ENCODE measurements around the gene SNX25. TPM values are rescaled to one million over a fixed set of nuclear protein-coding genes. Genes with fewer than 3 reads are reported as not detected.

SNX25 gene
- total RNA-seq, 4 donors from 2014 or later: 11.3 to 17.3 (median 13.4) TPM

DNA sequence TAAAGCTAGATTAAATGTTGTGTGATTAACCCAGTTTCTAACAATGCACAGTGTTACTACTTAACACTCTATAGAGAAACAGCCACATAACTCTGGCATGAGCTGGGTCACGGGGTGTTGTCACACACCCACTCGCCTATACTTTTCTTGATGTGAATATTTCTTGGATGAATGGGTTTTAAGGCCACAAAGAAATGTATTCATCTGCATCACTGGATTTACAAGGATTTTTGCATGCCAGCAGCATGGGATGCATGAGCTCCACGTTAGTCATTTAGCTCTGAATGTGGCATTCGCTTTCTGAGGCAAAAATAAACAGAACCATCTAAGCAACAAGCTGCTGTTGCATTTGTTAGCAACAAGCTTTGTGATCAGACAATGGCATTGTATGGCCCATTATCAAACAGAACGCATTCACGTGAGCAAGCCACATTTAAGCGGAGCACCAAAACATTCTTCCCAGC lies 96.6 kb downstream of the SNX25 start:
- no peak overlapping the region for H3K4me3 ChIP-seq
- H3K4me1 ChIP-seq: no peaks in the 10 kb centered on the region
- TF ChIP-seq, protein P1, sequence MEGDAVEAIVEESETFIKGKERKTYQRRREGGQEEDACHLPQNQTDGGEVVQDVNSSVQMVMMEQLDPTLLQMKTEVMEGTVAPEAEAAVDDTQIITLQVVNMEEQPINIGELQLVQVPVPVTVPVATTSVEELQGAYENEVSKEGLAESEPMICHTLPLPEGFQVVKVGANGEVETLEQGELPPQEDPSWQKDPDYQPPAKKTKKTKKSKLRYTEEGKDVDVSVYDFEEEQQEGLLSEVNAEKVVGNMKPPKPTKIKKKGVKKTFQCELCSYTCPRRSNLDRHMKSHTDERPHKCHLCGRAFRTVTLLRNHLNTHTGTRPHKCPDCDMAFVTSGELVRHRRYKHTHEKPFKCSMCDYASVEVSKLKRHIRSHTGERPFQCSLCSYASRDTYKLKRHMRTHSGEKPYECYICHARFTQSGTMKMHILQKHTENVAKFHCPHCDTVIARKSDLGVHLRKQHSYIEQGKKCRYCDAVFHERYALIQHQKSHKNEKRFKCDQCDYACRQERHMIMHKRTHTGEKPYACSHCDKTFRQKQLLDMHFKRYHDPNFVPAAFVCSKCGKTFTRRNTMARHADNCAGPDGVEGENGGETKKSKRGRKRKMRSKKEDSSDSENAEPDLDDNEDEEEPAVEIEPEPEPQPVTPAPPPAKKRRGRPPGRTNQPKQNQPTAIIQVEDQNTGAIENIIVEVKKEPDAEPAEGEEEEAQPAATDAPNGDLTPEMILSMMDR (IDR thresholded peaks at IDR 0.05 in 4 of 5, conservative IDR thresholded peaks at IDR 0.05 in 1 of 5): no peak
- intact Hi-C loops (cut with DNase I; ENCODE audit: low total_unique reads) (loop anchor here (10.0 kb wide), 1 partner anchor 91 kb away; no protein-coding TSS in a partner anchor), in situ Hi-C loops (cut with MboI; ENCODE audit: low sequenced_read_pairs in 4 of 4) (no loop called here)
- no peak overlapping the region for H3K27ac ChIP-seq
- H3K27me3 ChIP-seq: no peaks in the 10 kb centered on the region
- no peaks in the 10 kb centered on the region for H3K9me3 ChIP-seq
- H3K36me3 ChIP-seq: peaks cover 0 to 9% of the 10 kb centered on the region in 2 donors
- DNase-seq (no peak), ATAC-seq (no peak)

DNA sequence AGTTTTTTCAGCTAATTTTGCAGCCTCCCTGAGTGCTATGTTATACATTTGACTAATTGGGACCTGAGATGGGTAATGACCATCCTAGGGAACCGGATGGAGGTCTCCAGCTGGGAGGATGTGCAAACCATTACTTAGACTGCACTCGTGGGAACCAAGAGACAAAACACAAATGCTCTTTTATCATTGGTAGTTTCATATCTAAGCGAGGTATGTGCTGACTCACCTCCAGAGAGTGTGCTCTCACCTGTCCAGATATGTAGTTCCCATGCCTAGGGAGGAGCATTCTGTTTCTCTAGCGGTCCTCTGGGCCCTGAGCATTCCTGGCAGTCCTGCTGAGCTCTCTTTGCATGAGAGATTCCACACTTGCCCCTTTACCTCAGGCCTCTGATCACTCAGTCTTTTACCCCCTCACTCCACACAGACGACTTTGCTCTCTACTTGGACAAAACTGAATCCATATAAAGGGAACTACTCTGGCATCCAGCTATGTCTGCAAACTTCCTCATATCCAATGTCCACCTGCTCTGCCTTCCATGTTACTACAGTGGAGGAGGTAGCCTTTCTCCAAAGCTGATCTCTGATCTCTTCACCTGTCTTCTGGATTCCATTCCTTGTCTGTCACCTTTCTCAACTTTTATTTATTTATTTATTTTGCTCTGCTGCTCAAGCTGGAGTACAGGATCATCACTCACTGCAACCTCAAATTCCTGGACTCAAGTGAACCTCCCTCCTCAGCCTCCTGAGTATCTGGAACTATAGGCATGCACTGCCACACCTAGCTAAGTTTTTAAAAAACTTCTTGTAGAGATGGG lies 97.9 kb downstream of the SNX25 start:
- no peak overlapping the region for H3K27ac ChIP-seq
- no peaks in the 10 kb centered on the region for H3K4me1 ChIP-seq
- TF ChIP-seq, protein P1 (IDR thresholded peaks at IDR 0.05 in 4 of 5, conservative IDR thresholded peaks at IDR 0.05 in 1 of 5): no peak
- TF ChIP-seq POLR2A (IDR thresholded peaks at IDR 0.05): no peak
- in situ Hi-C loops (cut with MboI; ENCODE audit: low sequenced_read_pairs in 4 of 4): no loop called here
- peaks cover 0 to 20% of the 10 kb centered on the region in 2 donors for H3K36me3 ChIP-seq
- no peak for ATAC-seq
- no peak overlapping the region for H3K4me3 ChIP-seq
- intact Hi-C loops (cut with DNase I; ENCODE audit: low total_unique reads): loop anchor here (10.0 kb wide), 1 partner anchor 93 kb away; no protein-coding TSS in a partner anchor
- H3K27me3 ChIP-seq: no peaks in the 10 kb centered on the region
- no peak for DNase-seq
- no peaks in the 10 kb centered on the region for H3K9me3 ChIP-seq

DNA sequence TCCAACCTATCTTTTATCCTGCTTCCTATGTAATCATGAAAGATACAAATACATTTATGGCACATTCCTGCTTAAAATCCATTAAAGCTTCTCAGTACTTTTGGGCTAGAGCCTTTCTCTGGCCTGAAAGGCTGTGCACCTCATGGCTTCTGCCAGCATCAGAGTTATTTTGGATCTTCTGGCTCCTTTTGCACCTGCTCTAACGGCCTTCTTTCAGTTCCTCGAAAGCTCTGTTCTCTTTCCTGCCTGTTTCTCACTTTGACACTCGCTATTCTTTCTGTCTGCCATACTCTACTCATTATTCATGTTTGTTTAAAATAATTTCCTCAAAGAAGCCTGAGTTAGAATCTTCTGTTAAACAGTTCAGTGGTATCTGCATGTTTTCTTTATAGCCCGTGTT lies 100.4 kb downstream of the SNX25 start:
- TF ChIP-seq, protein P1 (IDR thresholded peaks at IDR 0.05 in 4 of 5, conservative IDR thresholded peaks at IDR 0.05 in 1 of 5): no peak
- no peak for TF ChIP-seq POLR2A (IDR thresholded peaks at IDR 0.05)
- H3K36me3 ChIP-seq: peaks cover 0 to 28% of the 10 kb centered on the region in 2 donors
- DNase-seq (no peak), ATAC-seq (no peak)
- H3K27me3 ChIP-seq: no peaks in the 10 kb centered on the region
- in situ Hi-C loops (cut with MboI; ENCODE audit: low sequenced_read_pairs in 4 of 4): no loop called here
- H3K9me3 ChIP-seq: no peaks in the 10 kb centered on the region
- H3K27ac ChIP-seq: no peak overlapping the region
- intact Hi-C loops (cut with DNase I; ENCODE audit: low total_unique reads): loop anchor here (10.0 kb wide), 1 partner anchor 95 kb away; no protein-coding TSS in a partner anchor
- H3K4me3 ChIP-seq: no peak overlapping the region
- H3K4me1 ChIP-seq: no peaks in the 10 kb centered on the region

DNA sequence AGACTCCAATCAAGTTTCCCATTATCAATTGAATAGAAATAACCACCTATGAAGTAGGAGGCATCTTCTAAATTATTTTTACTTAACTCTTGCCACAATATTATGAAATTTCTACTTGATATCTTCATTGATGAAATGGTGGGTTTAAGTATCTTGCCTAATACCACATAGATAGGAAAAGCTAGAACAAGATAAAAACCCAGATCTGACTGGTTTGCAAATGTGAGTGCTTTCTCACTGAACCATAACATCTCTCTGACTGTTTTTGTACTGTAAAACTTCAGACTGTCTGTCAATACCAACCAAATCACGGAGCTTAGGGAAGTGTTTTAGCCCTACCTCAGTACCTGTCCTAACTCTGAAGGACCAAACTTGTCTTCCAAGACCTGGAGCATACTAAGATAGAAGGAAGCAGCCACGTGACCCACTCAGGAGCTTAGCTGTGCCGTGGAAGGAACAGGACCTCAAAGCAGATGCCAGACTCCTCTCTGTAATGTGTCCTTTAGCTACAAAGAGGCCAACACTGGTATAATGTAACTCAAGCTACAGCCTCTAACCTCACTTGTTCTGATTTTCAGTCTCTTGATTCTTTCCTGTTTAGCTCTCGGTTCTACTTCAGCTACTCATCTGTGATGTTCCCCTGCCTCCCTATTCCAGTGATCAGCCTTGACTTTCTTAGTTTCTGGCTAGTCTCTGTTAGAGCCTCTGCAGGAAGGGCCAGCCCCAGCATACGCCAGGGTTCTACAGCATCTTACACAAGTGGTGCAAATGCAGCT lies 101.9 kb downstream of the SNX25 start:
- ATAC-seq: no peak
- no peaks in the 10 kb centered on the region for H3K4me1 ChIP-seq
- H3K27me3 ChIP-seq: no peaks in the 10 kb centered on the region
- intact Hi-C loops (cut with DNase I; ENCODE audit: low total_unique reads): no loop called here
- DNase-seq: no peak
- H3K4me3 ChIP-seq: no peak overlapping the region
- H3K36me3 ChIP-seq: peaks cover 0 to 28% of the 10 kb centered on the region in 2 donors
- TF ChIP-seq, protein P1 (IDR thresholded peaks at IDR 0.05 in 4 of 5, conservative IDR thresholded peaks at IDR 0.05 in 1 of 5): no peak
- TF ChIP-seq POLR2A (IDR thresholded peaks at IDR 0.05): no peak
- no peaks in the 10 kb centered on the region for H3K9me3 ChIP-seq
- in situ Hi-C loops (cut with MboI; ENCODE audit: low sequenced_read_pairs in 4 of 4): no loop called here
- no peak overlapping the region for H3K27ac ChIP-seq

Measured in gastrocnemius medialis (tissue), 4 donors.